K562 (cell line): Measurements from ENCODE around the gene APOM. TPM values are rescaled to one million over a fixed set of nuclear protein-coding genes. Genes with fewer than 3 reads are reported as not detected.

ENCODE experiments used
- CBX8 ChIP-seq: fragments of 200-600 bp; sonication (generic); IDR thresholded peaks from 2 replicates; pipeline ENCODE4 v1.6.1; 2012; ENCODE audit warnings: borderline replicate concordance, mixed run types, low read depth, mild to moderate bottlenecking, moderate library complexity, mixed read lengths, low read length, control low read depth, inconsistent platforms; ENCODE audit not compliant: poor library complexity, severe bottlenecking; ENCODE audit errors: extremely low read depth
- NFRKB ChIP-seq: fragments of 450-650 bp; IDR thresholded peaks from 2 replicates; pipeline ENCODE4 v1.6.1; 2016; ENCODE audit warnings: low read depth
- NFXL1 ChIP-seq: fragments of 450-650 bp; formaldehyde crosslinking; IDR thresholded peaks from 2 replicates; pipeline ENCODE4 v1.4.0; 2021; ENCODE audit warnings: mild to moderate bottlenecking
- NR1H2 ChIP-seq: sonication (generic); formaldehyde crosslinking; IDR thresholded peaks from 2 replicates; pipeline ENCODE4 v1.4.0; 2020; ENCODE audit warnings: mild to moderate bottlenecking, missing genetic modification reagents
- NUFIP1 ChIP-seq: fragments of 450-650 bp; IDR thresholded peaks from 2 replicates; pipeline ENCODE4 v1.6.1; 2018; ENCODE audit not compliant: partially characterized antibody
- PHTF2 ChIP-seq: fragments of 250-450 bp; sonication (Bioruptor Pico); IDR thresholded peaks from 2 replicates; pipeline ENCODE4 v1.5.0; 2021; ENCODE audit warnings: mild to moderate bottlenecking
- RB1 ChIP-seq: fragments of 450-650 bp; IDR thresholded peaks from 2 replicates; pipeline ENCODE4 v1.6.1; 2017; ENCODE audit warnings: low read depth, mild to moderate bottlenecking
- SLC30A9 ChIP-seq: fragments of 250-450 bp; sonication (Bioruptor Pico); IDR thresholded peaks from 2 replicates; pipeline ENCODE4 v1.8.0; 2022; ENCODE audit warnings: mild to moderate bottlenecking, moderate library complexity
- SMARCE1 ChIP-seq: fragments of 450-650 bp; IDR thresholded peaks from 2 replicates; pipeline ENCODE4 v1.7.1; 2016; ENCODE audit warnings: mild to moderate bottlenecking
- SP1 ChIP-seq: sonication (generic); formaldehyde crosslinking; IDR thresholded peaks from 2 replicates; pipeline ENCODE4 v1.8.1; 2022; ENCODE audit warnings: mild to moderate bottlenecking, missing genetic modification reagents
- polyA plus RNA-seq, 8 experiments: library from polyadenylated mRNA; depleted of rRNA in 4 of 8; stranded (reverse) in 5 of 8; unstranded in 3 of 8; fragments of >200 nt; fragmentation: Nextera tagmentation in 2 of 8; fragmentation: Illumina TruSeq in 1 of 8; extraction: Ambion mirVana in 2 of 8; extraction: Trizol in 1 of 8; gene quantifications; 2 replicates each; pipeline versions ENCODE4 v1.2.1 to v1.2.3, GENCODE V29; 2011 to 2014; ENCODE audit warnings: inconsistent platforms in 1 of 8, missing spikeins in 1 of 8
- total RNA-seq, 7 experiments: library from RNA; depleted of rRNA in 6 of 7; stranded (reverse); fragments of >200 nt in 6 of 7; fragmentation: Illumina TruSeq in 2 of 7; extraction: Trizol in 2 of 7; gene quantifications; 2 replicates each; pipeline versions ENCODE4 v1.2.1 to v1.2.3, GENCODE V29; 2011 to 2021; ENCODE audit warnings: low replicate concordance in 1 of 7
- TF ChIP-seq, protein P1 (sequence below): sonication (generic); formaldehyde crosslinking; IDR thresholded peaks from 2 replicates; pipeline ENCODE4 v1.8.0; 2022; ENCODE audit warnings: mild to moderate bottlenecking, missing genetic modification reagents
- TF ChIP-seq, protein P2 (sequence below), 2 experiments: fragments of 450-650 bp in 1 of 2; sonication (generic) in 1 of 2; formaldehyde crosslinking; conservative IDR thresholded peaks; 2 replicates each; pipeline versions ENCODE4 v1.4.0 to v1.8.1; 2020 to 2022; ENCODE audit warnings: mild to moderate bottlenecking in 1 of 2, missing genetic modification reagents in 1 of 2
- TF ChIP-seq, protein P3 (sequence below), 2 experiments: IDR thresholded peaks in 1 of 2; conservative IDR thresholded peaks in 1 of 2; 2 replicates each; pipeline ENCODE4 v1.6.1; 2016; ENCODE audit warnings: low read depth in 2 of 2, mild to moderate bottlenecking in 1 of 2, missing compliant biosample characterization in 1 of 2, missing genetic modification characterization in 1 of 2, moderate library complexity in 1 of 2
- TF ChIP-seq, protein P4 (sequence below), 2 experiments: fragments of 200-800 bp in 1 of 2; sonication (Bioruptor generic) in 1 of 2; sonication (generic) in 1 of 2; formaldehyde crosslinking in 1 of 2; IDR thresholded peaks in 1 of 2; conservative IDR thresholded peaks in 1 of 2; 2 replicates each; pipeline versions ENCODE4 v1.5.0 to v1.6.1; 2016 to 2020; ENCODE audit warnings: missing compliant biosample characterization in 1 of 2, missing genetic modification characterization in 1 of 2, missing genetic modification reagents in 1 of 2

APOM gene
- total and polyA plus RNA-seq, 9 of the 15 experiments (the other 6 are each of a cell fraction or from before 2014, with no cell fraction given): 5.7 to 24.3 (median 10.4) TPM

DNA sequence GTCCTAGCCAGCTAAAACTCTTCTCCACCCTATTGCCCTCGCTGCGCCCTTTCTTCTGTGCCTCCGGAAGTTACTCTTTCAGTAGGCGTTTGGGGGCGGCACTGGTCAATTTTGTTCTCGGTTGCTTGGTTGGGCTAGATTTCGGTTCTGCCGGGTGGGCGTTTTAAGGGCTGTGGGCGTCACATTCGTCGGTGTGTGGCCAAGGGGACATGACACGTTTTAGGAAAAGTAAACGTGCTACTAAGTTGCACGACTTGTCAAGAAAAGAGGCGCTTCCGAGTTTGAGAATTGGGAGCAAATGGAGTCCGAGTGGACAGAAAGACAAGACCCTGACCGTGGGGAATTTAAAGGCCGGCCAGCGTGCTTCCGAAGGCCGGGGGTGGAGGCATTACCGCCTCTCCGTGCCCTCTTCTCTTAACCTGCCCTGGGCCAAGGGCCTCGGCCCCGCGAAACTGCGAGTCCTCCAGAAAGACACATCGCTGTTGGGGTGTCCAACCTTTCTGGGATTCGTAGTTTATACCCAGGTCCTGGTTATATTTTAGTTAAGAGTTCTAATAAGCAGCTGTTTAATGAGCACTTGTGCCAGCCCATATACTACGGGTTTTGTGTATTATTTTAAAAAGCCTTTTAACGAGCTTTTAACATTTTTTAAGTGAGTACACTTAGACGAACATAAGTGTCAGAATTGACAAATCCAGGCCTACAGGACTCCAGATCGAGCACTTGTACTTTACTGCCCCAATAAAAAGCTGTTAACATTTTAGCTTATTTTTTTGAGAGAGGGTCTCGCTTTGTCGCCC is 2.6 kb upstream of the APOM start (continued):
- TF ChIP-seq, protein P1, sequence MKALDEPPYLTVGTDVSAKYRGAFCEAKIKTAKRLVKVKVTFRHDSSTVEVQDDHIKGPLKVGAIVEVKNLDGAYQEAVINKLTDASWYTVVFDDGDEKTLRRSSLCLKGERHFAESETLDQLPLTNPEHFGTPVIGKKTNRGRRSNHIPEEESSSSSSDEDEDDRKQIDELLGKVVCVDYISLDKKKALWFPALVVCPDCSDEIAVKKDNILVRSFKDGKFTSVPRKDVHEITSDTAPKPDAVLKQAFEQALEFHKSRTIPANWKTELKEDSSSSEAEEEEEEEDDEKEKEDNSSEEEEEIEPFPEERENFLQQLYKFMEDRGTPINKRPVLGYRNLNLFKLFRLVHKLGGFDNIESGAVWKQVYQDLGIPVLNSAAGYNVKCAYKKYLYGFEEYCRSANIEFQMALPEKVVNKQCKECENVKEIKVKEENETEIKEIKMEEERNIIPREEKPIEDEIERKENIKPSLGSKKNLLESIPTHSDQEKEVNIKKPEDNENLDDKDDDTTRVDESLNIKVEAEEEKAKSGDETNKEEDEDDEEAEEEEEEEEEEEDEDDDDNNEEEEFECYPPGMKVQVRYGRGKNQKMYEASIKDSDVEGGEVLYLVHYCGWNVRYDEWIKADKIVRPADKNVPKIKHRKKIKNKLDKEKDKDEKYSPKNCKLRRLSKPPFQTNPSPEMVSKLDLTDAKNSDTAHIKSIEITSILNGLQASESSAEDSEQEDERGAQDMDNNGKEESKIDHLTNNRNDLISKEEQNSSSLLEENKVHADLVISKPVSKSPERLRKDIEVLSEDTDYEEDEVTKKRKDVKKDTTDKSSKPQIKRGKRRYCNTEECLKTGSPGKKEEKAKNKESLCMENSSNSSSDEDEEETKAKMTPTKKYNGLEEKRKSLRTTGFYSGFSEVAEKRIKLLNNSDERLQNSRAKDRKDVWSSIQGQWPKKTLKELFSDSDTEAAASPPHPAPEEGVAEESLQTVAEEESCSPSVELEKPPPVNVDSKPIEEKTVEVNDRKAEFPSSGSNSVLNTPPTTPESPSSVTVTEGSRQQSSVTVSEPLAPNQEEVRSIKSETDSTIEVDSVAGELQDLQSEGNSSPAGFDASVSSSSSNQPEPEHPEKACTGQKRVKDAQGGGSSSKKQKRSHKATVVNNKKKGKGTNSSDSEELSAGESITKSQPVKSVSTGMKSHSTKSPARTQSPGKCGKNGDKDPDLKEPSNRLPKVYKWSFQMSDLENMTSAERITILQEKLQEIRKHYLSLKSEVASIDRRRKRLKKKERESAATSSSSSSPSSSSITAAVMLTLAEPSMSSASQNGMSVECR (CRISPR knock-in tag): no peak
- TF ChIP-seq SLC30A9 (CRISPR knock-in tag): no peak
- TF ChIP-seq, protein P2, sequence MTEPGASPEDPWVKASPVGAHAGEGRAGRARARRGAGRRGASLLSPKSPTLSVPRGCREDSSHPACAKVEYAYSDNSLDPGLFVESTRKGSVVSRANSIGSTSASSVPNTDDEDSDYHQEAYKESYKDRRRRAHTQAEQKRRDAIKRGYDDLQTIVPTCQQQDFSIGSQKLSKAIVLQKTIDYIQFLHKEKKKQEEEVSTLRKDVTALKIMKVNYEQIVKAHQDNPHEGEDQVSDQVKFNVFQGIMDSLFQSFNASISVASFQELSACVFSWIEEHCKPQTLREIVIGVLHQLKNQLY (CRISPR knock-in tag; conservative IDR thresholded peaks at IDR 0.05): no peak
- TF ChIP-seq, protein P3, sequence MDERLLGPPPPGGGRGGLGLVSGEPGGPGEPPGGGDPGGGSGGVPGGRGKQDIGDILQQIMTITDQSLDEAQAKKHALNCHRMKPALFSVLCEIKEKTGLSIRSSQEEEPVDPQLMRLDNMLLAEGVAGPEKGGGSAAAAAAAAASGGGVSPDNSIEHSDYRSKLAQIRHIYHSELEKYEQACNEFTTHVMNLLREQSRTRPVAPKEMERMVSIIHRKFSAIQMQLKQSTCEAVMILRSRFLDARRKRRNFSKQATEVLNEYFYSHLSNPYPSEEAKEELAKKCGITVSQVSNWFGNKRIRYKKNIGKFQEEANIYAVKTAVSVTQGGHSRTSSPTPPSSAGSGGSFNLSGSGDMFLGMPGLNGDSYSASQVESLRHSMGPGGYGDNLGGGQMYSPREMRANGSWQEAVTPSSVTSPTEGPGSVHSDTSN (CRISPR knock-in tag; IDR thresholded peaks at IDR 0.05; ENCODE audit: low read depth): no peak
- TF ChIP-seq, protein P3 (tag; conservative IDR thresholded peaks at IDR 0.05; ENCODE audit: low read depth): peak; percentile 6; the same call in 1 of the 2 replicates
- no peak for TF ChIP-seq NUFIP1
- peak; percentile 20; the same call in 1 of the 2 replicates for TF ChIP-seq NR1H2
- TF ChIP-seq RB1: no peak
- TF ChIP-seq SMARCE1: peak; percentile 81; the same call in 1 of the 2 replicates
- no peak for TF ChIP-seq NFXL1 (CRISPR knock-in tag)
- TF ChIP-seq PHTF2 (CRISPR knock-in tag): no peak
- peak; percentile 75; the same call in 1 of the 2 replicates for TF ChIP-seq NFRKB
- TF ChIP-seq, protein P4, sequence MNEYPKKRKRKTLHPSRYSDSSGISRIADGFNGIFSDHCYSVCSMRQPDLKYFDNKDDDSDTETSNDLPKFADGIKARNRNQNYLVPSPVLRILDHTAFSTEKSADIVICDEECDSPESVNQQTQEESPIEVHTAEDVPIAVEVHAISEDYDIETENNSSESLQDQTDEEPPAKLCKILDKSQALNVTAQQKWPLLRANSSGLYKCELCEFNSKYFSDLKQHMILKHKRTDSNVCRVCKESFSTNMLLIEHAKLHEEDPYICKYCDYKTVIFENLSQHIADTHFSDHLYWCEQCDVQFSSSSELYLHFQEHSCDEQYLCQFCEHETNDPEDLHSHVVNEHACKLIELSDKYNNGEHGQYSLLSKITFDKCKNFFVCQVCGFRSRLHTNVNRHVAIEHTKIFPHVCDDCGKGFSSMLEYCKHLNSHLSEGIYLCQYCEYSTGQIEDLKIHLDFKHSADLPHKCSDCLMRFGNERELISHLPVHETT (CRISPR knock-in tag; conservative IDR thresholded peaks at IDR 0.05 in 1 of 2, IDR thresholded peaks at IDR 0.05 in 1 of 2): peak in 1 of 2 experiments; percentile 72; a peak in 2 of 4 replicates
- TF ChIP-seq CBX8: no peak
- TF ChIP-seq SP1: no peak; the same call in 1 of the 2 replicates
